Measurements from ENCODE around the gene ZMYM5. TPM values are rescaled to one million over a fixed set of nuclear protein-coding genes. Genes with fewer than 3 reads are reported as not detected.
A peak's percentile ranks its signal among the peaks of the same experiment; 100 is the strongest.

The ZMYM5 gene
- total RNA-seq, 1 donor from 2014 or later, result 15.3 TPM

- peaks cover 7% of the 10 kb centered on the region for H3K36me3 Mint-ChIP-seq (ENCODE audit: low read depth)
- no peaks in the 10 kb centered on the region for H3K27me3 Mint-ChIP-seq (ENCODE audit: low read depth)
- no peak for TF ChIP-seq CTCF (conservative IDR thresholded peaks at IDR 0.05)
- no peak overlapping the region for H3K4me3 Mint-ChIP-seq
- H3K27ac Mint-ChIP-seq (ENCODE audit: unreplicated experiment), result no peak overlapping the region
- H3K9me3 Mint-ChIP-seq, result no peaks in the 10 kb centered on the region
- H3K4me1 Mint-ChIP-seq, result no peaks in the 10 kb centered on the region
- no peak for DNase-seq (ENCODE audit: low read depth, low spot score)
Measured at GRCh38 chr13:19838865-19839275, 24.6 kb downstream of the ZMYM5 start.

- H3K36me3 Mint-ChIP-seq (ENCODE audit: low read depth), result peaks cover 11% of the 10 kb centered on the region
- H3K9me3 Mint-ChIP-seq, result no peaks in the 10 kb centered on the region
Measured at GRCh38 chr13:19836472-19836871, 27.0 kb downstream of the ZMYM5 start.

GRCh38 chr13:19834704-19835103 is 28.7 kb downstream of the ZMYM5 start:
- Mint-ChIP-seq H3K36me3 (ENCODE audit: low read depth) (peaks cover 15% of the 10 kb centered on the region), H3K4me1 (no peaks in the 10 kb centered on the region), H3K27me3 (ENCODE audit: low read depth) (no peaks in the 10 kb centered on the region), H3K27ac (ENCODE audit: unreplicated experiment) (no peak overlapping the region), H3K9me3 (no peaks in the 10 kb centered on the region), H3K4me3 (no peak overlapping the region)
- TF ChIP-seq CTCF (conservative IDR thresholded peaks at IDR 0.05), result no peak
- no peak for DNase-seq (ENCODE audit: low read depth, low spot score)

More at GRCh38 chr13:19836472-19836871, 27.0 kb downstream of the ZMYM5 start:
- no peak for DNase-seq (ENCODE audit: low read depth, low spot score)
- Mint-ChIP-seq H3K27me3 (ENCODE audit: low read depth) (no peaks in the 10 kb centered on the region), H3K4me1 (no peaks in the 10 kb centered on the region), H3K4me3 (no peak overlapping the region), H3K27ac (ENCODE audit: unreplicated experiment) (no peak overlapping the region)
- TF ChIP-seq CTCF (conservative IDR thresholded peaks at IDR 0.05), result no peak

GRCh38 chr13:19822673-19823072 is 40.8 kb downstream of the ZMYM5 start:
- no peak for TF ChIP-seq CTCF (conservative IDR thresholded peaks at IDR 0.05)
- DNase-seq (ENCODE audit: low read depth, low spot score), result no peak
- Mint-ChIP-seq H3K27ac (ENCODE audit: unreplicated experiment) (no peak overlapping the region), H3K4me1 (no peaks in the 10 kb centered on the region), H3K27me3 (ENCODE audit: low read depth) (no peaks in the 10 kb centered on the region), H3K4me3 (no peak overlapping the region), H3K9me3 (no peaks in the 10 kb centered on the region), H3K36me3 (ENCODE audit: low read depth) (peaks cover 27% of the 10 kb centered on the region)

- no peak overlapping the region for H3K27ac Mint-ChIP-seq (ENCODE audit: unreplicated experiment)
- H3K36me3 Mint-ChIP-seq (ENCODE audit: low read depth), result peaks cover 18% of the 10 kb centered on the region
- DNase-seq (ENCODE audit: low read depth, low spot score), result peak; percentile 59
- no peaks in the 10 kb centered on the region for H3K9me3 Mint-ChIP-seq
- no peaks in the 10 kb centered on the region for H3K4me1 Mint-ChIP-seq
- no peaks in the 10 kb centered on the region for H3K27me3 Mint-ChIP-seq (ENCODE audit: low read depth)
- peak; percentile 74 for TF ChIP-seq CTCF (conservative IDR thresholded peaks at IDR 0.05)
- H3K4me3 Mint-ChIP-seq, result no peak overlapping the region
Measured at GRCh38 chr13:19818223-19818842, 45.1 kb downstream of the ZMYM5 start.

Measured in neural crest cell (in vitro differentiated cells).